Smooth muscle cell of trachea (primary cell): ENCODE results near the gene ETFA. TPM values are rescaled to one million over a fixed set of nuclear protein-coding genes. Genes with fewer than 3 reads are reported as not detected.

Experiments used
- total RNA-seq: library from RNA; depleted of rRNA; stranded (reverse); fragments of >200 nt; gene quantifications from 2 replicates; pipeline ENCODE4 v1.2.1, GENCODE V29; 2014

Gene ETFA
- 133 and 142 TPM in 2 replicates for total RNA-seq

DNA sequence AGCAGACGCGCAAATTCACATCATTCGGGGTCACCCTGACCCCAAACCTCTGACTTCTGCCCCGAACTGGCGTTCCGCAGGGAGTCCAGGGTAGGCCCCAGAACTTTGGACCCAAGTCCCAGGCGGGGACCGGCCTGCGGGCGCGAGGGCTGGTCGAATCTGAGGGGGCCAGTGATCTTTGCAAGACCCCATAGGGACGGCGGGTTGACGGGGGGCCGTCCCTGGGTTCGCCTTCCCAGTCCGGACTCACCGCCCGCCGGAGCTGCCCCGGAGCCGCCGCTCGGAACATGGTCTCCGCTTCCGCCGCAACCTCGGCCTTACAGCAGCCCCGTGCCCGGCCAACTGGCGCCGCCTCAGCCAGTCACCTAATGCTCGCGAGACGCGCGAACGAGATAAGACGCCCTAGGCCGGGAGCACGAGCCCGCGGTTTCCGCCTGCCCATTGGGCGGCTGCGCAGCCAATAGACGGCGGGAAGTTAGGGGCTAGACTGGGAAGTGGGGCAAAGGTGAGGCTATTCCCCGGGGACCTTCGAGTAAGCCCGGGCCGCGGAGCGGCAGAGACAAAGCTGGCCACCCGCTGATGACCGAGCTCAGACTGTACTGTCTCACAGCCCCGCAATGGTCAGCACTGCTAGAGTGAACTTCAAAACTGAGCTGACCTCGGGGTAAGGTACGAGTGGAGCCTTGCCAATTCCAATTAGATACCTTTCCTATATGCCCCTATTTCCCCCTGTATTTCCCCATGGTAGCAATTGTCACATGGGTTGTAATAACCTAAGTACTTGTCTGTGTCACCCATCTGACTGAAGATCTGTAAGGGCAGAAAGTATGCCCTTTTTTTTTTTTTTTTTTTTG lies at the start of gene ETFA:
TSS of gene ETFA (minus strand) at position 370 of the 854 bp plus-strand sequence. CDS start at position 289, 81 bp downstream.

DNA sequence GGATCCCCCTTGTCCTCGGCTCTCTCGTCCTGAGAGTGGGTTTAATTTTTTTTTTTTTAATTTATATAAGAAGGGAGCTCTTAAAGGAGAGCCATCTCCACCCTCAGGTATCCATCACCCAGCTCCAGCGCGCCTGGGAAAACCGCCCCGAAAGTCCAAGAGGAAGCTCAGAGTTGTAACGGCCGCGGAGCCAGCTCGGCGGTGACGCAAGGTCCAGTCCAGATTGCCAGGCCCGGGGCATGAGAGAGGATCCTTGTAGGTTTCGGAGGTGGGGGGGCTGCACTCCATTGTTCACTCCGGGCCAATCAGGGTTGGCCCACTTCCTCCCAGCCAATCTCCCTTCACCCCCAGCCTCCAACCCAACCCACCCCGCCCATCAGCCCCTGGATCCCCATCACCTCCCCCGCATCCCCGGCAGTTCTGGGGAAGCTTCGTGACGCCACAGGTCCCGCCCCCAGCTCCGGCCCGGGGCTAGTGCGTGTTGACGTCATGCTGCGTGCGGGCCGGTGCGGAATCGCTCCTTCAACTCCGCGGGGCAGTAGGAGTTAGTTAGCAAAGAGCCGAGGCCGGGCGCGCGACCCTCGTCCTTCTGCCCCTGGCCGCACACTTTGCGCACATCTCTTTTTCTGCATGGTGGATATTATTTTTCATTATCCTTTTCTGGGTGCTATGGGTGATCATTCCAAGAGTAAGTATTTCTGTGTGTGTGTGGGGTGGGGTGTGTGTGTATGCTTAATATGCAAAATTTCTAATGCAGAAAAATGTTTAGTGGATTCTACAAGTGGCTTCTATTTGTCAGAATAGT lies 25.2 kb upstream of the ETFA start, which contains the start of gene ISL2:
TSS of gene ISL2 (plus strand) at position 520 of the 805 bp plus-strand sequence. CDS start at position 631, 111 bp downstream.

Other genes starting within 250 kb of the ETFA start
- gene ISL2, start 25.3 kb upstream of the ETFA start, total RNA-seq, result 0.58 and 3.6 TPM in 2 replicates